ENCODE measurements around the gene CCDC157.

- TF ChIP-seq, protein P1, sequence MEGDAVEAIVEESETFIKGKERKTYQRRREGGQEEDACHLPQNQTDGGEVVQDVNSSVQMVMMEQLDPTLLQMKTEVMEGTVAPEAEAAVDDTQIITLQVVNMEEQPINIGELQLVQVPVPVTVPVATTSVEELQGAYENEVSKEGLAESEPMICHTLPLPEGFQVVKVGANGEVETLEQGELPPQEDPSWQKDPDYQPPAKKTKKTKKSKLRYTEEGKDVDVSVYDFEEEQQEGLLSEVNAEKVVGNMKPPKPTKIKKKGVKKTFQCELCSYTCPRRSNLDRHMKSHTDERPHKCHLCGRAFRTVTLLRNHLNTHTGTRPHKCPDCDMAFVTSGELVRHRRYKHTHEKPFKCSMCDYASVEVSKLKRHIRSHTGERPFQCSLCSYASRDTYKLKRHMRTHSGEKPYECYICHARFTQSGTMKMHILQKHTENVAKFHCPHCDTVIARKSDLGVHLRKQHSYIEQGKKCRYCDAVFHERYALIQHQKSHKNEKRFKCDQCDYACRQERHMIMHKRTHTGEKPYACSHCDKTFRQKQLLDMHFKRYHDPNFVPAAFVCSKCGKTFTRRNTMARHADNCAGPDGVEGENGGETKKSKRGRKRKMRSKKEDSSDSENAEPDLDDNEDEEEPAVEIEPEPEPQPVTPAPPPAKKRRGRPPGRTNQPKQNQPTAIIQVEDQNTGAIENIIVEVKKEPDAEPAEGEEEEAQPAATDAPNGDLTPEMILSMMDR (IDR thresholded peaks at IDR 0.05), result no peak
- TF ChIP-seq POLR2A (IDR thresholded peaks at IDR 0.05), result no peak
- TF ChIP-seq EP300 (IDR thresholded peaks at IDR 0.05; ENCODE audit: low read depth), result no peak
- TF ChIP-seq POLR2AphosphoS5 (IDR thresholded peaks at IDR 0.05), result no peak
Observed at GRCh38 chr22:30357236-30357570, 396 bp downstream of the CCDC157 start.

Measured in transverse colon (tissue), 4 donors.